Esophagus muscularis mucosa (tissue), 3 donors: ENCODE results near the gene CHCHD3.

Experiments
- CTCF ChIP-seq, 3 experiments: fragments of 200-600 bp in 2 of 3; fragments of 450-650 bp in 1 of 3; sonication (generic) in 2 of 3; IDR thresholded peaks; one replicate each; pipeline ENCODE4 v1.5.1; 2017 to 2019; ENCODE audit warnings: antibody characterized with exemption in 3 of 3, mild to moderate bottlenecking in 2 of 3, moderate library complexity in 1 of 3
- POLR2A ChIP-seq: fragments of 450-650 bp; IDR thresholded peaks from one replicate; pipeline ENCODE4 v1.6.1; 2017; ENCODE audit warnings: antibody characterized with exemption, moderate library complexity, mild to moderate bottlenecking, low read depth
- POLR2AphosphoS5 ChIP-seq, 2 donors: sonication (generic); formaldehyde crosslinking; IDR thresholded peaks; one replicate each; pipeline ENCODE4 v1.6.1; 2017; ENCODE audit warnings: antibody characterized with exemption in 2 of 2

- TF ChIP-seq CTCF (IDR thresholded peaks at IDR 0.05) (no peak), POLR2AphosphoS5 (IDR thresholded peaks at IDR 0.05) (no peak), POLR2A (no peak)
Observed at GRCh38 chr7:132919771-132920170, 162.1 kb downstream of the CHCHD3 start.
